ENCODE results near the gene CDK2.
"Not testable (repeated sequence)": the region's sequence is repeated elsewhere in the genome, so short reads cannot be mapped to it uniquely, and the experiment has no call there.

The CDK2 gene

DNA sequence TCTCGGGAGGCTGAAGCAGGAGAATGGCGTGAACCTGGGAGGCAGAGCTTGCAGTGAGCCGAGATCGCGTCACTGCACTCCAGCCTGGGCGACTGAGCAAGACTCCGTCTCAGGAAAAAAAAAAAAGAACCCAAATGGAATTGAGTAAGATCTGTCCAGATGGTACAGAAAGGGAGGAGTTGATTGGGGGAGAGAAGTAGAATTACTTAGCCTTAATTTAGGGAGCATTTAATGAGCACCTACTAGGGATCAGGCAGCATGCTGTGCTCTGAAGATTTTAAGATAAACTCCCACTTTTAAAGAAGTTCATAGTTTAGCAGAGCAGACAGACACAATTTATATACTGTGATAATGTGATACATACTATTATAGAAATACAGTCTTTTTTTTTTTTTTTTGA lies 11.8 kb downstream of the CDK2 start:
- H3K27me3 Mint-ChIP-seq, result no peaks in the 10 kb centered on the region
- peaks cover 19 to 29% of the 10 kb centered on the region in 2 donors for H3K4me1 Mint-ChIP-seq (ENCODE audit: low read depth in 2 of 2)
- DNase-seq (no peak), ATAC-seq (replicated peaks) (no peak)
- no peaks in the 10 kb centered on the region for H3K9me3 Mint-ChIP-seq
- peaks cover 24% of the 10 kb centered on the region for H3K36me3 Mint-ChIP-seq (ENCODE audit: insufficient read depth)
- peak overlapping the region; percentile 35 to 49 for H3K27ac Mint-ChIP-seq
- peak overlapping the region in 1 of 2 donors; percentile 17 for H3K4me3 Mint-ChIP-seq

DNA sequence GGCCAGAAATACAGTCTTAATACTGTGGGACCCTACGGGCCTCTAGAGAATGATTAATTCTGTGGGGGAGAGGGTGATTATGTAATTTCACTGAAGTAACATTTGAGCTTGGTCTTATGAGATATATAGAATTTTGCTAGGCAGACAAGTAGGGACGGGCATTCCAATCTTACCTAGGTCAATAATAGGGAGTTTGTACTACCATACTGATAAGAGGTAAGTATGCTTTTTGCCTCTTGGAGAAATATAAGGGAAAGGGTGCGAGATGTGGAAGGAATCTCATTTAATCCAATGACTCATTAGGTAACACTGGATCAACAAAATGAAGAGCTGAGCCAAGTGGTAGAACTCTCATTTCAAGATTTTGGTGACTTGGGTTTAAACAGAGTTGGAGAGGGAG lies 12.4 kb downstream of the CDK2 start:
- peaks cover 20 to 29% of the 10 kb centered on the region in 2 donors for H3K4me1 Mint-ChIP-seq (ENCODE audit: low read depth in 2 of 2)
- H3K27me3 Mint-ChIP-seq, result no peaks in the 10 kb centered on the region
- no peaks in the 10 kb centered on the region for H3K9me3 Mint-ChIP-seq
- no peak for DNase-seq
- no peak overlapping the region for H3K27ac Mint-ChIP-seq
- H3K36me3 Mint-ChIP-seq (ENCODE audit: insufficient read depth), result peaks cover 30% of the 10 kb centered on the region
- ATAC-seq (replicated peaks), result no peak
- H3K4me3 Mint-ChIP-seq, result no peak overlapping the region

DNA sequence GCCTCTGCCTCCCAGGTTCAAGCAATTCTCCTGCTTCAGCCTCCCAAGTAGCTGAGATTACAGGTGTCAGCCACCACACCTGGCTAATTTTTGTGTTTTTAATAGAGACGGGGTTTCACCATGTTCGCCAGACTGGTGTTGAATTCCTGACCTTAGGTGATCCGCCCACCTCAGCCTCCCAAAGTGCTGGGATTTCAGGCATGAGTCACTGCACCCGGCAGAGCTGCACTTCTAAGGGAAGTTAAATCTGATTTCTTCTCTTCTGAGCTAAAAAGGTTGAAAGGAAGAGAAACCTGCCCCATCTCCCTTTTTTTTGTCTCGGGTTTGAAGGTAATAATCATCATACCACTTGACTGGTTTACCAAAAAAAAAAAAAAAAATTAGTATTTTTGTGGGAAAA lies 15.3 kb downstream of the CDK2 start:
- H3K9me3 Mint-ChIP-seq; H3K4me3 Mint-ChIP-seq; DNase-seq; H3K27ac Mint-ChIP-seq; ATAC-seq (replicated peaks); H3K27me3 Mint-ChIP-seq: not testable (repeated sequence)
- peaks cover 13 to 31% of the 10 kb centered on the region in 2 donors for H3K4me1 Mint-ChIP-seq (ENCODE audit: low read depth in 2 of 2)
- peaks cover 42% of the 10 kb centered on the region for H3K36me3 Mint-ChIP-seq (ENCODE audit: insufficient read depth)

DNA sequence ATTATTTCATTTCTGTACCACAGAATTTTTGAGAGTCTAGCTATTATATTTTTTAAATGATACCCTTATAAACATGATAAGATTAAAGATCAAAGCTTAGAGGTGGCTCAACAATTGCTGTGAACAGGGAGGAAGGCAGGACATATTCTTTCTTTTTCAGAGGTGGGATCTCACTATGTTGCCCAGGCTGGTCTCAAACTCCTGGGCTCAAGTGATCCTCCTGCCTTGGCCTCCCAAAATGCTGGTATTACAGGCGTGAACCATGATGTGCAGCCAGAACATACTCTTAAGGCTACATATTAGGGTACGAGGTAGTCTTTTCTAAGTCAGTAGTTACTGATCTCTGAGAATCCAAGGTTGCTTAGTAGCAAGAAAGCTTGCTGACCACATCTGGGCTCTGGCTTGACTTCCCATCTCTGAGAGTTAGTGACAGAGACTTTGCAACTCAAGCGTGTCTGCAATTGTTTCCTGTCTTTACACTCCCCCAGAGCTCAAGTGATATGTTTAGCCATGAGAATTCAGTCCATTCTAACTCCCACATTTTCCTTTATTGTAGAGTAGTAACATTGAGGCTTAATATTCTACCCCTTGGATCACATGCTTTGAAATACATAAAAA lies 15.8 kb downstream of the CDK2 start:
- H3K27ac Mint-ChIP-seq, result no peak overlapping the region
- H3K4me1 Mint-ChIP-seq (ENCODE audit: low read depth in 2 of 2), result peaks cover 10 to 30% of the 10 kb centered on the region in 2 donors
- no peak overlapping the region for H3K4me3 Mint-ChIP-seq
- H3K36me3 Mint-ChIP-seq (ENCODE audit: insufficient read depth), result peaks cover 44% of the 10 kb centered on the region
- H3K9me3 Mint-ChIP-seq, result no peaks in the 10 kb centered on the region
- no peak for ATAC-seq (replicated peaks)
- DNase-seq, result no peak
- no peaks in the 10 kb centered on the region for H3K27me3 Mint-ChIP-seq

DNA sequence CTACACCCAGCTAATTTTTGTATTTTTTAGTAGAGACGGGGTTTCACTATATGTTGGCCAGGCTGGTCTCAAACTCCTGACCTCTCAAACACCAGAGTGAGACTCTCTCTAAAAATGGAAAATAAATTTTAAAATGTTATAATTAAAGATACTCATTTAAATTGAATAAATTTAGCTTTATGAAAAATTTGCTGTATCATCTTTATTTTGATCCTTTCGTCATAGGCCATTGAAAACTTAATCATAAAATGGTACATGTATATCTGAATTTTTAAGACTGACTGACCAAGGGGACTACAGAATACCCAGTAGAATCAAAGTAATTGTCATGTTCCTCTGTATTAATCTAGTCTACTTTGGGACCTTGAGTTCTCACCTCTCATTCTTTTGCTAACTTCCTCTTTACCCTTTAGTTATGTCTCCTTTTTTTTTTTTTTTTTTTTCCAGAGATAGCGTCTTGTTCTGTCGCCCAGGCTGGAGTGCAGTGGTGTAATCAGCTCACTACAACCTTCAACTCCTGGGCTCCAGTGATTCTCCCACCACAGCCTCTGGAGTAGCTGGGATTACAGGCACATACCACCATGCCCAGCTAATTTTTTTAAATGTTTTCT lies 16.7 kb downstream of the CDK2 start:
- no peak for ATAC-seq (replicated peaks)
- DNase-seq, result no peak
- Mint-ChIP-seq H3K27ac (no peak overlapping the region), H3K27me3 (no peaks in the 10 kb centered on the region), H3K36me3 (ENCODE audit: insufficient read depth) (peaks cover 52% of the 10 kb centered on the region), H3K9me3 (no peaks in the 10 kb centered on the region), H3K4me3 (no peak overlapping the region), H3K4me1 (ENCODE audit: low read depth in 2 of 2) (peaks cover 6 to 23% of the 10 kb centered on the region in 2 donors)

DNA sequence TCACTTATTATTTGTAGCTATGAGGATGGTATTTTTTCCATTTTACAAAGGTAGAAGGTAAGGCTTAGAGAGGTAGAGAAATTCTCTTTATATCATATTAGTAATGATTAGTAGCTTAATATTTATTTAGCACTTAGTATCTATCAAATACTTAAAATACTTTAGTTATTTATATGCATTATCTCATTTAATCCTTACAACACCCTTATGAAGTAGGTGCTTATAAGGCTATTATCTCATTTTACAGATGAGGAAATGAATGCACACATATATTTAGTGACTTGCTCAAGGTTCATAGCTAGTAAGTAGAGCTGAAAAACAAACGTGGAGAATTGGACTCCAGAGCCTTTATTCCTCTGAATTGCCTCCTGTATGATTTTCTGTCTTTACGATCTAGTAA lies 18.2 kb downstream of the CDK2 start:
- H3K4me3 Mint-ChIP-seq, result no peak overlapping the region
- no peak for ATAC-seq (replicated peaks)
- no peak for DNase-seq
- no peak overlapping the region for H3K27ac Mint-ChIP-seq
- H3K4me1 Mint-ChIP-seq (ENCODE audit: low read depth in 2 of 2), result peaks cover 2 to 13% of the 10 kb centered on the region in 2 donors
- no peaks in the 10 kb centered on the region for H3K27me3 Mint-ChIP-seq
- H3K9me3 Mint-ChIP-seq, result no peaks in the 10 kb centered on the region
- peaks cover 64% of the 10 kb centered on the region for H3K36me3 Mint-ChIP-seq (ENCODE audit: insufficient read depth)

DNA sequence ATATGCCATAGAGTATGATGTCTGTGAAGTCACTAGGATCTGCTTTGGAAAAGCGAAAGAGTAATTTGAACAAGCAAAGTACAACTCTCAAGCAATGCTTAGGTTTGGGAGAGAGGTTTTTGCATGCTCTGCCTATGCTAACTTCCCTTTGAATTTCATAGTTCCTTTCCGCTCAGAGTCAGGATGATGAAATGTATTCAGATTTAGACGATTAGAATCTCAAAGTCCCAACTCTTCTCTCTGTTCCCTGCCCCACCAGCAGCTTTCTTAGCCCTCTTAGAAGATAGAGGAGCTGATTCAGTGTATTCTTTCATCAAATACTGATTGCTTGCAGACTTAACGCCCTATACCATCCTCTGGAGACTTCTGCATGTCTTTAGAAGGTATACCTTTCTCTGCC lies 18.7 kb downstream of the CDK2 start:
- Mint-ChIP-seq H3K27ac (no peak overlapping the region), H3K36me3 (ENCODE audit: insufficient read depth) (peaks cover 66% of the 10 kb centered on the region), H3K27me3 (no peaks in the 10 kb centered on the region), H3K9me3 (no peaks in the 10 kb centered on the region), H3K4me1 (ENCODE audit: low read depth in 2 of 2) (peaks cover 2 to 10% of the 10 kb centered on the region in 2 donors), H3K4me3 (no peak overlapping the region)
- ATAC-seq (replicated peaks), result no peak
- DNase-seq, result no peak

DNA sequence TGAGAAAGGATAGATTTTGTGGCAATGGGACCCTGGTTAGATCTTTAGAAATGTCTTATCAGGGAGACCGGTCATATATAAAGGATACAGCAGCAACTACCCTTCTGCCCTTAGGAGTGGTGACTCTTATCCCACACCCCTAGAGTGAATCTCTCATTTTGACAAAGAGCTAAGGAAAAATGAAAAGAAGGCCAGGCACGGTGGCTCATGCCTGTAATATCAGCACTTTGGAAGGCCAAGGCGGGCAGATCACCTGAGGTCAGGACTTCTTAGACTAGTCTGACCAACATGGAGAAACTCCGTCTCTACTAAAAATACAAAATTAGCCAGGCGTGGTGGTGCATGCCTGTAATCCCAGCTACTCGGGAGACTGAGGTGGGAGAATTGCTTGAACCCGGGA lies 19.3 kb downstream of the CDK2 start:
- Mint-ChIP-seq H3K4me1 (ENCODE audit: low read depth in 2 of 2) (peaks cover 2 to 10% of the 10 kb centered on the region in 2 donors), H3K36me3 (ENCODE audit: insufficient read depth) (peaks cover 68% of the 10 kb centered on the region)
- not testable (repeated sequence) for DNase-seq; H3K4me3 Mint-ChIP-seq; ATAC-seq (replicated peaks); H3K9me3 Mint-ChIP-seq; H3K27ac Mint-ChIP-seq; H3K27me3 Mint-ChIP-seq

DNA sequence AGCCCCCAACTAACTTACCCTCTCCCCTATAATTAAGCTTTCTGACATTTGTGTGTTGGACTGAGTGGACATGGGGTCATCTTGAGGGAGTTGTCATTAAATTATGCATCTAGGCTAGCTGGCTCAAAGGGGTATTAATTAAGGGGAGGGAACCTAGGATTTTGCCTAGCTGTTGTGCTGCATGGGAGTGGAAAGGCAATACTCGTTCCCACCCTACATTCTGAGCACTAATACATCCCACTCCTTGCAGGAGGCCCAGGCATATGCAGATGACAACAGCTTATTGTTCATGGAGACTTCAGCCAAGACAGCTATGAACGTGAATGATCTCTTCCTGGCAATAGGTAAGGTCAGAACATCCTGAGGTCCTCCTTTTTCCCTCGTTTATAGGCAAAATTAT lies 24.5 kb downstream of the CDK2 start:
- ATAC-seq (replicated peaks) (no peak), DNase-seq (no peak)
- Mint-ChIP-seq H3K9me3 (no peaks in the 10 kb centered on the region), H3K36me3 (ENCODE audit: insufficient read depth) (peaks cover 75% of the 10 kb centered on the region), H3K27ac (no peak overlapping the region), H3K4me3 (no peak overlapping the region), H3K4me1 (ENCODE audit: low read depth in 2 of 2) (peaks cover 0 to 4% of the 10 kb centered on the region in 2 donors), H3K27me3 (no peaks in the 10 kb centered on the region)

DNA sequence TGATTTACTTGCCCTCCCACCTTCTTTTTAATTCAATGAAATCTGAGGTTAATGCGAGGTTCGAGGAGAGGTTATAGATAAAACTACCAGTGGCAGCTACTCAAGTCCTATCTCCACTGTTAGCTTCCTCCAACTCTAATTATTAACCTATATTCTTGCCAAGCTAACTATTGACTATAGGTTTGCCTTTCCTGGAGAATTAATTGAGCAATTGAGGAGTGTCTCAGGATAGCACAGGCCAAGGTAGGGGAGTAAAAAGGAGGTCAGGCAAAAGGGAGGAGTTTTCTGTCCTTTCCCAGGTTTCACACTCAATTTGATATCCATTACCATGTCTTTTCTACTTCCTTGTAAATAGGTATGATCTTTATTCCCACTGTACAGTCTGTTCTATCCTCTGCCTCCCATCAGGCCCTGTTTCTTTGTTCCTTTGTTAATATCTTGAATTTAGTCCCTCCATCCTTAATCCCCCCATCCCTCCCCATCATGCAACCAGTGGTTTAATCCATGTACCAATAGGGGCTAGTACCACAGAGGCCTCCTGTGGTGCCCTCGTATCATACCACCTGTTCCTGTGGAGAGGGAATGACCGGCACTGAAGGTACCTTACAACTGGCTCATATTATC lies 26.7 kb downstream of the CDK2 start:
- no peaks in the 10 kb centered on the region for H3K9me3 Mint-ChIP-seq
- DNase-seq, result no peak
- ATAC-seq (replicated peaks), result no peak
- H3K36me3 Mint-ChIP-seq (ENCODE audit: insufficient read depth), result peaks cover 63% of the 10 kb centered on the region
- peak overlapping the region; percentile 16 to 82 for H3K27ac Mint-ChIP-seq
- peaks cover 0 to 12% of the 10 kb centered on the region in 2 donors for H3K27me3 Mint-ChIP-seq
- H3K4me1 Mint-ChIP-seq (ENCODE audit: low read depth in 2 of 2), result peaks cover 0 to 8% of the 10 kb centered on the region in 2 donors
- H3K4me3 Mint-ChIP-seq, result no peak overlapping the region

DNA sequence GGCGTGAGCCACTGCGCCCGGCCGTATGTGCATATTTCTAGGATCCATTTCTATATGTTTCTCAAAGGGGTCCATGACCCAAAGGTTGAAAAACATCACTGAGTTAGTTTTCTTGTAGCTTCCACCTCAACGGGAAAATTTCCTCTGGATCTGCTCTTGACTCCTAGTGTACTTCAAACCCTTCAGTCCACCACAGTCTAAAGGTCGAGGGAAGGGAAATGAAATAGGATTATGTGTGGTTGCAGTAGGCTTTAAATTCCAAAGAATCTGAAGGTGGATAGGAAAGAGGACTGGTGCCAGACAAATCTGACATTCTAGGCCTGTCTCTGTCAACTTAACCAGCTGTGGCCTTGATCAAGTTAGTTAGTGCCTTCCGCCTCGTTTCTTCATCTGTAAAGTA lies 28.7 kb downstream of the CDK2 start:
- peaks cover 47% of the 10 kb centered on the region for H3K36me3 Mint-ChIP-seq (ENCODE audit: insufficient read depth)
- H3K27ac Mint-ChIP-seq, result no peak overlapping the region
- no peak for ATAC-seq (replicated peaks)
- H3K27me3 Mint-ChIP-seq, result peaks cover 0 to 12% of the 10 kb centered on the region in 2 donors
- H3K4me1 Mint-ChIP-seq (ENCODE audit: low read depth in 2 of 2), result peaks cover 0 to 8% of the 10 kb centered on the region in 2 donors
- no peaks in the 10 kb centered on the region for H3K9me3 Mint-ChIP-seq
- no peak overlapping the region for H3K4me3 Mint-ChIP-seq
- no peak for DNase-seq

DNA sequence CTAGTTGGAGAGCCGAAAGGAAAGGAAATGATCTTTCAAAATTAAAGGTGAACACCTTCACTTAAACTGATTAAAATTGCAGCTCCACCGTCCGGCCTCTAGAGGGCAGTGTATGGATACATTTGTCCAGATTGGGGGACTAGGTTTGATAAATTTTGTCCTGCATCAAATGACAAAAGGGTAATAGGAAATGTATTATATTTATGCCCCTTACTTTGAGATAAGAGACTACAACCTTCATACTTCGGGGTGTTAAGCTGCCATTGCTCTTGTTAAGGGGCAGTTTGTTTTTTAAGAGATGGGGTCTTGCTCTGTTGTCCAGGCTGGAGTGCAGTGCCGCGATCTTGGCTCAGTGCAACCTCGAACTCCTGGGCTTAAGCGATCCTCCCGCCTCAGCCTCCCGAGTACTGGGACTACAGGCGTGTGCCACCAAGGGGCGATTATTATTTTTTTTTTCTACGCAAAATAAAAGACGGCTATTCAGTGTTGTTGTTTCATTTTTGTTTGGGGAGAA lies 29.6 kb downstream of the CDK2 start:
- H3K27ac Mint-ChIP-seq, result no peak overlapping the region
- H3K9me3 Mint-ChIP-seq, result no peaks in the 10 kb centered on the region
- peaks cover 0 to 8% of the 10 kb centered on the region in 2 donors for H3K4me1 Mint-ChIP-seq (ENCODE audit: low read depth in 2 of 2)
- peaks cover 39% of the 10 kb centered on the region for H3K36me3 Mint-ChIP-seq (ENCODE audit: insufficient read depth)
- ATAC-seq (replicated peaks), result peak; percentile 83
- peaks cover 0 to 12% of the 10 kb centered on the region in 2 donors for H3K27me3 Mint-ChIP-seq
- peak overlapping the region; percentile 5 to 21 for H3K4me3 Mint-ChIP-seq
- peak; percentile 61 to 66 (median 63) for DNase-seq

DNA sequence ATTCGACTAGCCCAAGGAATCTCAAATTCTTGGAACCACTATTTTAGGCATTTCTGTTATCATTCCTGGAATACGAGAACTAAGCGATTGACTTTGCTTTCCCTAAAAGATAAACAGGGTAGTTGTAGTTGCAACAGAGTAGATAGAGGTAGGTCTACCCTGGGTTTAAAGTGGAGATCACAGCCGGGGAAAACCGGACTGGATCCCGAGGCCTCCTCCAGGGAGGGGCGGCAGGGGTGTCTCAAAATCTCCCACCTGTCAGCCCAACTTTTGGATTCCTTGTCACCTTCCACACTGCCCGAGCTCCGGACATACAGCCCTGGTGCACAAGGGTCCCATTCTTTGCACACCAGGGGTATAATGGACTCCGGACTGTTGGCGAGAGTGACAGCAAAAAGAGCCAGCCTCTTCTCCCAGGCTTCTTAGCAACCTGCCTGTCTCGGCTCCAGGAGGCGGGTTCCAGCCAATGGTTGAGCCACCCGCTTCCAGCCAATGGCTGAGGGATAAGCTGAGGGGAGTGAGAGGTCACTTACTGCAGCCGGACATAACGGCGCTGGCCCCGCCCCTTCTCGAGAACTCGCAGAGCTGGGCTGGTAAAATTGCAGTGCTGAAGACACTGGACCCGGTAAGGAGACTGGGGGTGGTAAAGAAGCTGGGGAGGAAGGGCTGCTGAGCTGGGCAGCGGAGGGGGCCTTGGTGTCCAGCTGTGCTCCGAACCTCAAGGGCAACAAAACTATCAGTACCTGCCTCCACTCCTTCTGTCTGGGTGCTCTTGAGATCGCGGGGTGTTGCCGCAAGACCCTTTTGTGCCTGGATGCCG lies 30.3 kb downstream of the CDK2 start, which contains the start of gene SUOX:
SUOX (plus strand) TSS at position 562 of the 820 bp plus-strand sequence. CDS start 4,946 bp downstream, outside the sequence.
- no peak within 1 kb of the TSS for H3K27ac Mint-ChIP-seq
- peaks cover 32% of the 10 kb centered on the region for H3K36me3 Mint-ChIP-seq (ENCODE audit: insufficient read depth)
- peak within 1 kb of the TSS; percentile 5 to 21 for H3K4me3 Mint-ChIP-seq
- peak; percentile 58 for ATAC-seq (replicated peaks)
- DNase-seq, result peak in 1 of 3 experiments; percentile 12
- peaks cover 0 to 12% of the 10 kb centered on the region in 2 donors for H3K27me3 Mint-ChIP-seq
- H3K4me1 Mint-ChIP-seq (ENCODE audit: low read depth in 2 of 2), result peaks cover 0 to 8% of the 10 kb centered on the region in 2 donors
- H3K9me3 Mint-ChIP-seq, result no peaks in the 10 kb centered on the region
